AG08395 (cell line): ENCODE data around the gene TNFAIP1.
A peak's percentile ranks its signal among the peaks of the same experiment; 100 is the strongest.

Experiments used
- DNase-seq: peaks from one replicate; pipeline ENCODE4 v3.0.0; 2012; ENCODE audit warnings: mixed read lengths, low spot score

The TNFAIP1 gene

GRCh38 chr17:28371245-28372202 lies 36.0 kb downstream of the TNFAIP1 start, which contains the start of gene SARM1:
TSS of gene SARM1 (plus strand) at chr17:28371694. CDS start at chr17:28372033, 339 bp downstream.
- peak; percentile 92 for DNase-seq

- DNase-seq = peak; percentile 31
Observed at GRCh38 chr17:28372203-28372944, 36.8 kb downstream of the TNFAIP1 start.

- no peak for DNase-seq
Observed at GRCh38 chr17:28372945-28373274, 37.3 kb downstream of the TNFAIP1 start.

GRCh38 chr17:28379814-28380801 lies 44.5 kb downstream of the TNFAIP1 start:
- no peak for DNase-seq

- DNase-seq = no peak
Observed at GRCh38 chr17:28381141-28381825, 45.7 kb downstream of the TNFAIP1 start.

GRCh38 chr17:28384281-28385036 lies 48.9 kb downstream of the TNFAIP1 start:
- no peak for DNase-seq

- no peak for DNase-seq
Observed at GRCh38 chr17:28385037-28385400, 49.5 kb downstream of the TNFAIP1 start.

- DNase-seq = no peak
Observed at GRCh38 chr17:28385406-28385805, 49.8 kb downstream of the TNFAIP1 start.

GRCh38 chr17:28386391-28386790 lies 50.8 kb downstream of the TNFAIP1 start:
- DNase-seq = no peak

- no peak for DNase-seq
Observed at GRCh38 chr17:28388106-28388505, 52.5 kb downstream of the TNFAIP1 start.

- no peak for DNase-seq
Observed at GRCh38 chr17:28390141-28390540, 54.6 kb downstream of the TNFAIP1 start.

GRCh38 chr17:28390563-28390962 lies 55.0 kb downstream of the TNFAIP1 start:
- no peak for DNase-seq

- no peak for DNase-seq
Observed at GRCh38 chr17:28390984-28391383, 55.4 kb downstream of the TNFAIP1 start.

GRCh38 chr17:28391401-28391800 lies 55.8 kb downstream of the TNFAIP1 start:
- DNase-seq = no peak

- no peak for DNase-seq
Observed at GRCh38 chr17:28392491-28392890, 56.9 kb downstream of the TNFAIP1 start.

GRCh38 chr17:28394337-28395116 lies 59.0 kb downstream of the TNFAIP1 start:
- DNase-seq = peak; percentile 46

GRCh38 chr17:28395426-28395825 lies 59.9 kb downstream of the TNFAIP1 start:
- no peak for DNase-seq

- no peak for DNase-seq
Observed at GRCh38 chr17:28395968-28396367, 60.4 kb downstream of the TNFAIP1 start.
